Lower lobe of right lung (tissue), 2 donors: ENCODE data around the gene SLC25A45. TPM values are rescaled to one million over a fixed set of nuclear protein-coding genes. Genes with fewer than 3 reads are reported as not detected.

ENCODE experiments used
- ATAC-seq, 2 donors: fragments of 200-7000 bp; cut with Tn5 transposase; one replicate each; pipeline ENCODE4 v1.9.1; 2020 to 2022; ENCODE audit warnings: mild to moderate bottlenecking in 2 of 2, moderate library complexity in 2 of 2
- DNase-seq: peaks from one replicate; pipeline ENCODE4 v3.0.0-alpha.2; 2020
- H3K27ac ChIP-seq: fragments of 200-600 bp; one replicate; pipeline ENCODE4 v1.8.0; 2022
- H3K27me3 ChIP-seq: fragments of 200-600 bp; one replicate; pipeline ENCODE4 v1.8.0; 2022; ENCODE audit warnings: low read depth
- H3K36me3 ChIP-seq: fragments of 200-600 bp; one replicate; pipeline ENCODE4 v1.8.0; 2022; ENCODE audit warnings: mild to moderate bottlenecking
- H3K4me1 ChIP-seq: fragments of 200-600 bp; one replicate; pipeline ENCODE4 v1.8.0; 2022
- H3K4me3 ChIP-seq: fragments of 200-600 bp; one replicate; pipeline ENCODE4 v1.8.0; 2022; ENCODE audit warnings: mild to moderate bottlenecking
- H3K9me3 ChIP-seq: fragments of 200-600 bp; one replicate; pipeline ENCODE4 v1.8.0; 2022
- CTCF ChIP-seq: fragments of 200-600 bp; IDR thresholded peaks from one replicate; pipeline ENCODE4 v1.8.0; 2022; ENCODE audit warnings: antibody characterized with exemption, mild to moderate bottlenecking
- intact Hi-C: fragments of 100-400 bp; cut with DNase I; formaldehyde crosslinking; loops from one replicate; pipeline ENCODE4 v1.11.0; 2022
- total RNA-seq: library from RNA; stranded (reverse); fragmentation: NEBNext Ultra II Directional; extraction: Animal tissue kit (Norgen Biotek cat#: 25700); gene quantifications from one replicate; pipeline ENCODE4 v1.2.1, GENCODE V29; 2021
- donor health status: DM: no; HTN: yes; CAD: no; lungs with severe emphysema.

SLC25A45 gene
- total RNA-seq, 1 donor from 2014 or later, result 13.0 TPM

- H3K4me1 ChIP-seq, result peaks cover 26% of the 10 kb centered on the region
- DNase-seq, result peak; percentile 5
- no peaks in the 10 kb centered on the region for H3K27me3 ChIP-seq
- intact Hi-C loops, result no loop called here
- TF ChIP-seq CTCF, result no peak
- no peaks in the 10 kb centered on the region for H3K9me3 ChIP-seq
- no peak overlapping the region for H3K4me3 ChIP-seq
- H3K36me3 ChIP-seq, result no peaks in the 10 kb centered on the region
- no peak overlapping the region for H3K27ac ChIP-seq
- no peak for ATAC-seq
Measured at GRCh38 chr11:65330544-65330943, 51.9 kb downstream of the SLC25A45 start.

- DNase-seq (peak; percentile 76), ATAC-seq (peak; percentile 42 to 45)
- peak; percentile 84 for TF ChIP-seq CTCF
- intact Hi-C loops, result no loop called here
- H3K9me3 ChIP-seq, result no peaks in the 10 kb centered on the region
- H3K4me3 ChIP-seq, result no peak overlapping the region
- H3K4me1 ChIP-seq, result peaks cover 20% of the 10 kb centered on the region
- H3K27me3 ChIP-seq, result no peaks in the 10 kb centered on the region
- no peak overlapping the region for H3K27ac ChIP-seq
- no peaks in the 10 kb centered on the region for H3K36me3 ChIP-seq
Measured at GRCh38 chr11:65329944-65330403, 52.5 kb downstream of the SLC25A45 start.

- peaks cover 15% of the 10 kb centered on the region for H3K4me1 ChIP-seq
- no peak for DNase-seq
- no peak overlapping the region for H3K4me3 ChIP-seq
- intact Hi-C loops, result no loop called here
- no peak for TF ChIP-seq CTCF
- H3K36me3 ChIP-seq, result no peaks in the 10 kb centered on the region
- H3K27me3 ChIP-seq, result no peaks in the 10 kb centered on the region
- no peak overlapping the region for H3K27ac ChIP-seq
- no peaks in the 10 kb centered on the region for H3K9me3 ChIP-seq
- ATAC-seq, result no peak
Measured at GRCh38 chr11:65329478-65329877, 53.0 kb downstream of the SLC25A45 start.

- no peak overlapping the region for H3K4me3 ChIP-seq
- no peak for ATAC-seq
- H3K27ac ChIP-seq, result no peak overlapping the region
- no peak for DNase-seq
- intact Hi-C loops, result no loop called here
- peaks cover 14% of the 10 kb centered on the region for H3K36me3 ChIP-seq
- no peaks in the 10 kb centered on the region for H3K27me3 ChIP-seq
- no peak for TF ChIP-seq CTCF
- peaks cover 18% of the 10 kb centered on the region for H3K4me1 ChIP-seq
- no peaks in the 10 kb centered on the region for H3K9me3 ChIP-seq
Measured at GRCh38 chr11:65327021-65327420, 55.4 kb downstream of the SLC25A45 start.

GRCh38 chr11:65325435-65325834 is 57.0 kb downstream of the SLC25A45 start:
- Histone ChIP-seq H3K27me3 (no peaks in the 10 kb centered on the region), H3K9me3 (no peaks in the 10 kb centered on the region), H3K27ac (no peak overlapping the region), H3K4me1 (peaks cover 34% of the 10 kb centered on the region), H3K36me3 (peaks cover 30% of the 10 kb centered on the region), H3K4me3 (no peak overlapping the region)
- ATAC-seq, result no peak
- TF ChIP-seq CTCF, result no peak
- intact Hi-C loops, result no loop called here
- DNase-seq, result no peak

Other genes with a start within 250 kb of the SLC25A45 start
- 68.1 TPM for gene SYVN1, start 248.1 kb downstream of the SLC25A45 start, total RNA-seq
- not detected for gene SPDYC, start 212.4 kb downstream of the SLC25A45 start, total RNA-seq
- gene CAPN1, start 200.7 kb downstream of the SLC25A45 start, total RNA-seq, result 176 TPM
- gene POLA2, start 120.7 kb downstream of the SLC25A45 start, total RNA-seq, result 8.7 TPM
- 17.0 TPM for gene CDC42EP2, start 67.8 kb downstream of the SLC25A45 start, total RNA-seq
- gene DPF2, start 48.8 kb downstream of the SLC25A45 start, total RNA-seq, result 45.8 TPM
- gene TIGD3, start 27.9 kb downstream of the SLC25A45 start, total RNA-seq, result 0.18 TPM
- 22.6 TPM for gene FRMD8, start 4.0 kb upstream of the SLC25A45 start, total RNA-seq
- gene NEAT1, start 40.2 kb upstream of the SLC25A45 start, total RNA-seq, result 980 TPM
- 11,612 TPM for gene MALAT1, start 116.4 kb upstream of the SLC25A45 start, total RNA-seq
- gene SCYL1, start 142.4 kb upstream of the SLC25A45 start, total RNA-seq, result 61.2 TPM
- gene LTBP3, start 175.7 kb upstream of the SLC25A45 start, total RNA-seq, result 98.7 TPM
- 25.1 TPM for gene ZNRD2, start 187.8 kb upstream of the SLC25A45 start, total RNA-seq
- 48.6 TPM for gene FAM89B, start 189.9 kb upstream of the SLC25A45 start, total RNA-seq
- 110 TPM for gene EHBP1L1, start 193.4 kb upstream of the SLC25A45 start, total RNA-seq
- 1.7 TPM for gene KCNK7, start 213.2 kb upstream of the SLC25A45 start, total RNA-seq
- gene MAP3K11, start 231.6 kb upstream of the SLC25A45 start, total RNA-seq, result 113 TPM
- gene PCNX3, start 233.1 kb upstream of the SLC25A45 start, total RNA-seq, result 32.4 TPM